ENCODE measurements around the gene MEX3A.

DNA sequence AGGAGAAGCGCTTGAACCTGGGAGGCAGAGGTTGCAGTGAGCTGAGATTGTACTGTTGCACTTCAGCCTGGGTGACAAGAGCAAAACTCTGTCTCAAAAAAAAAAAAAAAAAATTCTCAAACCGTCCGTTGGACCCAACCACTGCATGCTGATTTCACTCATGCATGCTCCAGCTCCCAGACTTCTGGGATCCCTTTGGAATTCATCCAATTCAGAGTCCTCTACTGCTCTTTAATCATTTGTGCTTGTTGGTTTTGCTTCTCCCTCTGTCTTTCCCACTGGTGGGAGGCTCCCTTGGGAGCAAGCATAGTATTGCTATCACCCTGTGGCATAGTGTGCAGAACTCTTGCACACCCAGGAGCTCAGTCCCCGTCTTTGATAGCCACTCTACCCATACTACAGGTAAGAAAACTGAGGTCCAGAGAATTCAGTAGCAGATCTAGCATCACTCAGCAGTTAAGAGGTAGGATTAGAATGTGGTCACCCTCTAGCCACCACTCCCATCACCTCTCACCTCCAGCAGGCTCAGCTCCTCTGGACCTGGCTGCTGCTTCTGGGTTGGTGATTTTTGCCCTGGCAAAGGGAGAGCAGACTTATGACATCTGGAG lies 29.2 kb upstream of the MEX3A start:
- TF ChIP-seq CTCF (optimal IDR thresholded peaks at IDR 0.05 in 1 of 3, IDR thresholded peaks at IDR 0.05 in 1 of 3, conservative IDR thresholded peaks at IDR 0.05 in 1 of 3; ENCODE audit: extremely low read depth in 1 of 3, insufficient read depth in 2 of 3, low read length in 3 of 3) (no peak), EZH2 (IDR thresholded peaks at IDR 0.05; ENCODE audit: low read length) (no peak)

Measured in keratinocyte (primary cell).